GM18499 (cell line): ENCODE measurements around the gene AKAP14.
"Not testable (repeated sequence)": the region's sequence is repeated elsewhere in the genome, so short reads cannot be mapped to it uniquely, and the experiment has no call there.

Experiments
- ATAC-seq: cut with Tn5 transposase; IDR thresholded peaks from one replicate; pipeline ENCODE4 v1.9.1; 2021; ENCODE audit warnings: moderate number of reproducible peaks; ENCODE audit not compliant: insufficient read depth, unreplicated experiment

Gene AKAP14

DNA sequence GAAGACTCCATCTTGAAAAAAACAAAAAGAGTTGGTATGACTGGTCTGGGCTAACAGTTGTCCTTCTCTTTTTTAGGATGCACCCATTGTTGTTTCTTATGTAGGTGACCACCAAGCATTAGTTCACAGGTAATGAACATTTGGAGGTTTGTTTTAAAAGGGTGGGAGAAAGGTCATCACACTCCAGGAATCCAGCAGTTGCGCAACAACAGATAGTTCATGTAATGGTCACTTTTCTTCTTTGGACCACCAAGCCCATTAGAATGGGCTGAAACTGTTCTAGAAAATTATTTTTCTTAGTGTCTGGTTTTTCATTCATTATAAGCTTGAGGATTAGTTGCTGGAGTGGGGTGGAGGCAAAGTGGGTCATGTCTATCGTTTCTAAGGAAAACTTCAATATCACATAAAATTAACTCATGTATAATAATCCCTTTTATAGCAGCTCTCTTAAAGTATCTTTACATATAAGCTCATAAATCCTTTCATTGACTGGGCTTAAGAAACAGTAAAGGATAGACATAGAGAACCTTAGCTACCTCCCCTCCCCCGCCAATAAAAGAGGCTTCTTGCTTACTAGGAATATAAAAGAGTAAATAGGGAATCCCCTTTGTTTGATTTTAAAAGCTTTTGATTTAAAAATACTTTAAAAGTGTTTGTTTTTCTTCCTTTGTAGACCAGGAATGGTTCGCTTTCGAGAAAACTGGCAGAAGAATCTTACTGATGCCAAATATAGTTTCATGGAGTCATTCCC, 24.3 kb downstream of the AKAP14 start:
- ATAC-seq: no peak

GRCh38 chrX:119922391-119922790, 26.7 kb downstream of the AKAP14 start:
- not testable (repeated sequence) for ATAC-seq

DNA sequence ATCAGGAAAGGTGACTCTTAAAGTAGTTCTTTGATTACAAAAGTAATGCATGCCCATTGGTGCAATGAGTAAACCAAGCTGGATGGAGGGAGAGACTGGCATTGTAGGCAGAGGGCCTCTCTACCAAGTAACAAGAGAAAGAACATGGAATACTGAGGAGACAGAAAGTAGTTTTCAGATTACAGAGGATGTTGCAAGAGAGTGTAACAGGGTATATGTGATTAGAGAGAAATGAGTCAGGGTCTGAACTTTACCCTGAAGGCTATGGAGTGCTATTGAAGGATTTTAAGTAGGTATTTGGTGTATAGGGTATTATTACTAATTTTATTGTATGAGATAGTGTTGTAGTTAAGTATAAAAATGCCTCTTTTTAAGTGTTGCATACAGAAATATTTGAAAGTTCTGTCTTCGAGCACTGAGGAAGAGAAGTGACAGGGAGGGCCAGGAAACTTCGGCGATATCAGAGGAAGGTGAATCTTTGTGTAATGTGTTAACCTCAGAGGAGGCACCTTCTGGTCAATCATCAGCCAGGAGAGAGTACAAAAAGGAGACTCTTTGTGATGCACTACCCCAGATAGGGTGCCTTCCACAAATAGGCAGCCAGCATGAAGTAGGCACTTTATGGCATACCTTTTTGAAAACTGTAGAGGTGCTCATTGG, 39.7 kb downstream of the AKAP14 start:
- ATAC-seq: no peak

- ATAC-seq: no peak
Measured at GRCh38 chrX:119941336-119941735, 45.6 kb downstream of the AKAP14 start.

- no peak for ATAC-seq
Measured at GRCh38 chrX:119942173-119942819, 46.6 kb downstream of the AKAP14 start.

DNA sequence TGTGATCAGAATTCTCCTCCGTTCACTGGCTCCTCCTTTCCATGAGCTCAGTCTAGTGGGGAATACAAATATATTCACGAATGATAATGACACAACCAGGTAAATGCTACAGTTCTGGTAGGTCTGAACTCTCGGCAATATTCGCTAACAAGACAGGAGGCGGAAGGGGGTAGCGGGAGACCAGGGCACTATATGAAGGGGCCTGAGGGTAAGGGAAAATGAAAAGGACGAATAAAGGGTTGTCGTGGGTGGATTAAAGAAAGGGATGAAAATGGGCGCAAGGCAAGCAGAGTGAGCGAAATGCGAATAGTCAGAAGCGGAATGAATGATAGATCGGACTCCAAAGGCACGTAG, 47.1 kb downstream of the AKAP14 start:
- no peak for ATAC-seq

DNA sequence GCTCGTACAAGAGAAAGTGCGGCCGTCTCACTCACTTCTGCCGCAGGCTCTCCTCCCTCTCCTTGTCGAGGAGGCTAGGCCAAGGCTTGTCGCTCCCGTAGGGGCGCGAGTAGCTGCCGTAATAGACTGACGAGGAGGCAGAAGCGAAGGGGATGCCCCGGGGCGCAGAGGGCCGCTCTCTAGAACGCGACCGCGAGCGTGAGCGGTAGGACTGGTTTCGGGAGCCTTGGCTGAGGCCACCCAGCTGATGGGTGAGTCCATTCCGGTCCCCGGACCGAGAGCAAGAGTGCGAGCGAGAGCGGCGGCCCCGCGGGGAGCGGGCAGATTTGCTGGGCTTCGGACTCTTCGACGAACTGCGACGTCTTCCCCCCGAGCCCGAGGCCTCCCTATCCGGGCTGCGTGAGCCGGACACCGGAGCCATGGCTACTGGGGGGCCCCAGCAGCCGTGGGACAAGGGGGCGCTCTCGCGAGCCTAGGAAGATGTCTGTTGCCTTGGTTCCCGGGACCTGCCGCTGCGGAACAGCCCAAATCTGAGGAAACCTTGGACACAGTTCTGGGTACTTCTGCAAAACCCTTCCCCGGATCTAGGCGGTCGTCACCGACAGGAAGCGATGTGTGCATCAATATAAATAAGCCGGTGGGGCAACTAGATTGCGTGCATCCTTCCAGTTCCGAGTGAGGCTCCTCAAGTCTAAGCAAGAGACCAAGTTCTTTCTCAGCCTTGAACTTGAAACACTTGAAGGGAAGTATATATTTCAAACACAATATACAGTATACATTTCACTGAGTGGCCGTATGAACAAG, 47.7 kb downstream of the AKAP14 start, which contains the start of gene NKAP:
NKAP (minus strand) TSS at position 567 of the 804 bp plus-strand sequence; CDS start at position 421, 146 bp downstream.
- peak; percentile 53 for ATAC-seq

GRCh38 chrX:119945481-119945880, 49.8 kb downstream of the AKAP14 start:
- no peak for ATAC-seq

DNA sequence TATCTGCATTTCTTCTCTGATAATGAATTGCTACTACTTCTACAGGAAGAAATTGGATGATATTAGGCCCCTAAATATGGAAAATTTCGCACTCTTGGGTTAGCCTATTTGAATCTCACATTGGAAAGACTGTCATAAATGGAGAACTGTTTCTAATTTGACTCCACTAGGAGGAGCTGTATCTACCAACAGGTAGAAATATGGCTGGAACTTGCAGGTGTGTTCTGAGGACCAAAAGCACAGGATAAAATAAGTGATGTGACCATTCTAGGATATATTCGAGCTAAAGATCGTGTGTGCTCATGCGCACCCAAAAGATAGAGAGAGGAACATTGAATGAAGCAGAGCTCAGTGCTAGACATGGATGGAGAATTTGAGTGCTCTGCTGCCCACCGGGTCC, 52.7 kb downstream of the AKAP14 start:
- no peak for ATAC-seq

DNA sequence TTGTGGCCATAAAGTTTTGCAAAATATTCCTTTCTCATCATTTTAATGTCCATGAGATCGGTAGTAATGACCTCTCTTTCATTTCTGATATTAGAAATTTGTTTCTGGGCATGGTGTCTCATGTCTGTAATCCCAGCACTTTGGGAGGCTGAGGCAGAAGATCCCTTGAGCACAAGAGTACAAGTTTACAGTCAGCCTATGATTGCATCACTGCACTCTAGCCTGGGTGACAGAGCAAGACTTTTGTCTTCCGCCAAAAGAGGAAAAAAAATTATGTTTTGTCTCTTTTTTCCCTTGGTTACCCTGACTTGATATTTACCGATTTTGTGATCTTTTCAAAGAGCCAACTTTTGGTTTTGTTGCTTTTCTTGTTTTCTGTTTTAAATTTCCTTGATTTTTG, 58.7 kb downstream of the AKAP14 start:
- no peak for ATAC-seq

DNA sequence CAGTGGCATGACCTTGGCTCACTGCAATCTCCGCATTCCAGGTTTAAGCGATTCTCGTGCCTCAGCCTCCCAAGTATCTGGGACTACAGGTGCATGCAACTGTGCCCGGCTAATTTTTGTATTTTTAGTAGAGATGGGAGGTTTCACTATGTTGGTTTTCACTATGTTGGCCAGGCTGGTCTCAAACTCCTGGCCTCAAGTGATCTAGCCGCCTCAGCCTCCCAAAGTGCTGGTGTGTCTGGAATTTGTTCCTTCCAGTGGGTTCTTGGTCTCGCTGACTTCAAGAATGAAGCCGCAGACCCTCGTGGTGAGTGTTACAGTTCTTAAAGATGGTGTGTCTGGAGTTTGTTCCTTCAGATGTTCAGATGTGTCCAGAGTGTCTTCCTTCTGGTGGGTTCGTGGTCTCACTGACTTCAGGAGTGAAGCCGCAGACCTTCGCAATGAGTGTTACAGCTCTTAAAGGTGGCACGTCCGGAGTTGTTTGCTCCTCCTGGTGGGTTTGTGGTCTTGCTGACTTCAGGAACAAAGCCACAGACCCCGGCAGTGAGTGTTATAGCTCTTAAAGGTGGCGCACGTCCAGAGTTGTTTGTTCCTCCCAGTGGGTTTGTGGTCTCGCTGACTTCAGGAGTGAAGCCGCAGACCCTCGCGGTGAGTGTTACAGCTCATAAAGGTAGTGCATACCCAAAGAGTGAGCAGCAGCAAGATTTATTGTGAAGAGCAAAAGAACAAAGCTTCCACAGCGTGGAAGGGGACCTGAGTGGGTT, 60.3 kb downstream of the AKAP14 start:
- ATAC-seq: not testable (repeated sequence)

GRCh38 chrX:119960625-119961024, 64.9 kb downstream of the AKAP14 start:
- no peak for ATAC-seq

DNA sequence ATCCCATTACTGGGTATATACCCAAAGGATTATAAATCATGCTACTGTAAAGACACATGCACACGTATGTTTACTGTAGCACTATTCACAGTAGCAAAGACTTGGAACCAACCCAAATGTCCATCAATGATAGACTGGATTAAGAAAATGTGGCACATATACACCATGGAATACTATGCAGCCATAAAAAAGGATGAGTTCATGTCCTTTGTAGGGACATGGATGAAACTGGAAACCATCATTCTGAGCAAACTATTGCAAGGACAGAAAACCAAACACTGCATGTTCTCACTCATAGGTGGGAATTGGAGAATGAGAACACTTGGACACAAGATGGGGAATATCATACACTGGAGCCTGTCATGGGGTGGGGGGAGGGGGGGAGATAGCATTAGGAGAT, 71.1 kb downstream of the AKAP14 start:
- ATAC-seq: not testable (repeated sequence)
